GM18526 (cell line): ENCODE results near the gene AMOTL2.

ENCODE experiments used
- POLR2A ChIP-seq: IDR thresholded peaks from 3 replicates; pipeline ENCODE4 v1.6.1; 2011; ENCODE audit not compliant: insufficient read length; ENCODE audit errors: extremely low read depth

AMOTL2 gene

DNA sequence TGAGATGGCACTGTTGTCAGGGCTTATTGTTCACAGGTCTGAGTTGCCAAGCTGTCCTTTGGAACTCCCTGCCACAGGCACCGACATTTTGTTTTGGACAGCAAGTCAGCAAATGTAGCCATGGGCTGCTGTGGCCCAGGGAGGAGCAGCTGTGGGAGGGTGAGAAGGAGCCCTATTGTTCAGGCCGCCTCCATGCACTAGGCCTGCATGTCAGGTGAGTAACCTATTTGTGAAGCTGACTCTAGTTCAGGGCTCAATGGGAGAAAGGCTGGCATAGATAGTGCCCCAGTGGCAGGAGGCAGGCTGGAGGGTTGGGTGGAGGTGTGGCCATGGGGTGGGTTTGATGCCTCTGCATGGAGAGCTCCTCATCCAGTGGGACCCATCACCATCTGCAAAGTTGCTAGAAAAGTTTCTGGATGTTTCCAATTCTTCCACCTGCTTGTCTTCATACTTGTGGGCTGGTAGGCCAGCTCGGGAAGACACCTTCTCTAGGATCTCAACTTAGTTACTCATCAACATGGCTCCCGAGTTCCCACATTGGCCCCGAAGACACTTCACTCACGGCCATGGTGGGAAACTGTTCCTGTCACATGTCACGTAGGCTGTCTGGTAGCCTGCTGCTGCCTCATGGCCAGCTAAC, 19.5 kb downstream of the AMOTL2 start:
- no peak for TF ChIP-seq POLR2A

GRCh38 chr3:134353831-134354611, 20.2 kb downstream of the AMOTL2 start:
- TF ChIP-seq POLR2A, result no peak

GRCh38 chr3:134353171-134353825, 20.9 kb downstream of the AMOTL2 start:
- no peak for TF ChIP-seq POLR2A

DNA sequence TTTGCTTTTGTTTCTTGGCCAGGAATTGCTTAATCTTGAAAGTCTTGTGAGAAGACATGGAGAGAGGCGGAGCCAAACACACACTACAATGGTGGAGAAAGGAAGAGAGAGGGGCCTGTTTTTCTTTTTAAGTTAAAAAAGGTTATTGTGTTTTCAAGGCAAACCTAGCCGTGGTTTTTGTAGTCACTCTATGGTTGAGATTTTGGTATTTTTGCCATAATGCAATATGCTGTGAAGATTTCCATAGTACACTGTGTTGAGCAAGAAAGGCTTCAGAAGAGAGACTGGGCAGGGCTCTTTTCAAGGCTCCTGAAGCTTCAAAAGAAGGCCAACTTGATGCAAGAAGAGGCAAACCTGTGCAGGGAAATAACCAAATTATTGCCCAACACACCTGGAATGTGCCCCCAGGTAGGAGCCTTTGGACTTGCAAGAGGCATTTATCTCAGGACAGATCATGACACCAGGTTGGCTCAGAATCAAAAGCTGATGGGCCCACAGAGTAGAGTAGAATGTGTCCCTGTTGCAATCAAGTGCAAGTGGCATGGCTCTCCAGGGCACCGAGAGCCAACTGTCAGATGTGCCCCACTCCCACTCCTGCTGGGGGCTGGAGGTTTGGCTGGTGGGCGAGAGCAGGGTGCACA, 22.1 kb downstream of the AMOTL2 start:
- no peak for TF ChIP-seq POLR2A

GRCh38 chr3:134351427-134351826, 22.8 kb downstream of the AMOTL2 start:
- TF ChIP-seq POLR2A, result no peak

GRCh38 chr3:134350861-134351311, 23.4 kb downstream of the AMOTL2 start:
- no peak for TF ChIP-seq POLR2A

DNA sequence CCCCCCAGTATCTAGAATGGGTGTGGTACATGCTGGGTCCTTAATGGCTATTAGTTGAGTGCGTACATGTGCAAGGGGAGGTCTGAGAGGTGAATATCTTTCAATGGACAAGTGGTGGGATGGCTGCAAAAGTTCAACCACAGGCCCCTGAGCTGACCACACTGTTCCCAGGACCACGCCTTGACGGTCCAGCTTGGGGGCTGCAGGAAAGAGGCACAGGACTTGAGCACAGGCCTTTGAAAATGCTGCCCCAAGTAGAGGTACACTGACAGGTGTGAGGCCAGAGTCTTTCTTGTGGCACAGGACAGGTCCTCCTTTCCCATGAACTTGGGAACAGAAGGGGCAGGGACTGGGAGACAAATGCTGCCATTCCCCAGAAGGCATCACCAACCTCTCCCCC, 24.0 kb downstream of the AMOTL2 start:
- TF ChIP-seq POLR2A, result no peak

DNA sequence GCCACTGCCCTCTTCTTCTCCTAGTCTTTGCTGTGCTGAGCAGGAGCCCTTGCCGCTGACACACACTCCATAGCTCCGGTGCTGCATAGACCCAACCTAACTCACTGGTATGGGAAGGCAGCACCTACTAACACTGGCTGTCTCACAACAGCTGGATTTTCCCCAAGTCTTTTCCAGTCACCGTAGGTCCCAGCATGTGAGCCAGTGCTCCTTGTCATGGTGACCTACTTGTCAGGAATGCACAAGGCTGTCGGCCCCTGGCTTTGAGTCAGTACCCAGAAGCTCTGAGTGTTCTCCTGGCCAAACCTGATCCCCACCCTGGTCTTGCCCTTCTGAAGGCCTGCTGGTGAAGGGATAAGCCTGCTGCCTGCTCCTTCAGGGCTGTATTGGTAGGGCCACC, 25.7 kb downstream of the AMOTL2 start:
- no peak for TF ChIP-seq POLR2A

DNA sequence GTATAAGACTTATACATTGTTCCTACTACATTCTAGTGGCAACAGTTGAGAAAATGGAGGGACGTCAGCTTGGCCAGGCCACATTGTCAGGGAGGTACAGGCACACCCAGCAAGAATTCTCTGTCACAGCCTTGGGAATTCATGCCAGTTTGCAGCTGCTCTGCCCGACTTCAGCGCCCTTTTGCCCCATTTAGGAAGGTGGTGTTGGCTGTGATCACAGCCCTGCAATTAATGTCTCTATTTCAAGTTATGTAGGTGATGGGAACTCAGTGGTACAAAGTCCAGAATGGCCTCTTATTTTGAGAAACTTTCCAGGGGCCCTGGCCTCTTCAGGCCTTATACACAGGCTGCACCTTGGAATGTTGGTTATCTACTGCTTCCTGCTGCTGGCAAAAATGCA, 26.7 kb downstream of the AMOTL2 start:
- TF ChIP-seq POLR2A, result no peak

DNA sequence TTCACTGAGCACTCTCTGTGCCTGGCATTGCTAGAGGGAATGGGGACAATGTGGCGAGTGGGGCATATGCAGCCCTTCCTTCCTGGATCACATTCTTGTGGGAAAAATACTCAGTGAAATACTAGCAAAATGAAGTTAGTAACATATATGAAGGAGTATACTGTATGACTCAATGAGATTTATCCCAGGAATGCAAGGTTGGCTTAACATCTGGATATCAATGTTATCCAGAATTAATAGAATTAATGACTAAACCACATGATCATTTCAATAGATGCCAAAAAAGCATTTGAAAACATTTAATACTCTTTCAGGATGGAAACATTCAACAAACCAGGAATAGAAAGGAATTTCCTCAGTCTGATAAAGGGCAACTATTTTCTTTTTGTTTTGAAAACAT, 27.5 kb downstream of the AMOTL2 start:
- TF ChIP-seq POLR2A, result no peak

DNA sequence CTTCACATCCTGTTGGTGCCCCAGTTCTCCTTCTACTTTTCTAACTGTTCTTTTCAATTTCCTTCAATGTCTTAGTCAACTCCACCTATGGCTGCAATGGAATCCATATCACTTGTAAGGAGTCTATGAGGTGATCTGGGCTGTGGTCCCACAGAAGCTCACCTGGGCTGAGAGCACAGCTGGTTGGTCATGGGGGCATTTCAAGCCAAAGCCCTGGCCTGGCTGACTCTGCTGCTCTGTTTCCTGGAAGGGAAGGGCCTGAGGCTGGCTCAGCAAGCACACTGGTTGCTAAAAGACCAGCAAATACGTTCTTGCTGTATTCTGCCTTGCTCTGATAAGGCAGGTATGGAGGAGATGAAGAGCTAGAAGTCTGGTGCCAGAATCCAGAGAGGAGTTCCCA, 29.0 kb downstream of the AMOTL2 start:
- TF ChIP-seq POLR2A, result no peak

GRCh38 chr3:134344560-134344959, 29.7 kb downstream of the AMOTL2 start:
- no peak for TF ChIP-seq POLR2A

DNA sequence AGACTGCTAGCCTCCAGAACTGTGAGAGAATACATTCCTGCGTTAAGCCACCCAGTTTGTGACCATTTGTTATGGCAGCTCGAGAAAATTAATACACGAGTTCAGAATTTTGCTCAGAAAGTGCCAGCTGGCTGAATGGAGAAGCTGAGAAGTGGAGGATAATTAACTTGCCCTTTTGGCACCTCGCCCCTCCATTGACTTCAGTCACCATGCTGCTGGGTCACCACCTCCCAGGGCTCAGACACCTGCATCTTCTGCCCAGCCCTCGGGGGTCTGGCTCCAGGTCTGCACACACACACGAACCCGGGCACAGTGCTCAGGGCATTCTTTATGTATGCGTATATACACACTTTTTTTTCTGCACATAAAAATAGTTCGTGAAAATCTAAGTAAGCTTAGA, 32.0 kb downstream of the AMOTL2 start:
- no peak for TF ChIP-seq POLR2A

DNA sequence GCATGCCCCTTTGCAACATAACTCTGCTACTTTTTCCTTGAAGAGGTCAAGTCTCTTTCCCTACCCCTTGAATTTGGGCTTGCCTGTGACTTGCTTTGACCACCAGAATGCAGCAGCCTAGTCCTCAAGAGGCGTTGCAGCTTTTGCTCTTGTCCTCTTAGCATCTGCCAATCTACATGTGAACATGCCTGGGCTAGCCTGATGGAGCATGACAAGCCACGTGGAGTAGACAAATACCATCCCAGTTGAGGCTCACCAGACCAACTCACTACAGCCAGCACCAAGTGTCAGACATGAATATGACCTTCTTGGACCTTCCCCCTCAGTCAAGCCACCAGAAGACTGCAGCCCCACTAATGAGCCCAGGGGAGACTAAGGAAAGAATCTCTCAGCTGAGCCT, 32.9 kb downstream of the AMOTL2 start:
- no peak for TF ChIP-seq POLR2A

- TF ChIP-seq POLR2A, result no peak
These were observed 33.3 kb downstream of the AMOTL2 start for GRCh38 chr3:134340982-134341365.

- TF ChIP-seq POLR2A, result no peak
These were observed 33.8 kb downstream of the AMOTL2 start for GRCh38 chr3:134340362-134340981.

DNA sequence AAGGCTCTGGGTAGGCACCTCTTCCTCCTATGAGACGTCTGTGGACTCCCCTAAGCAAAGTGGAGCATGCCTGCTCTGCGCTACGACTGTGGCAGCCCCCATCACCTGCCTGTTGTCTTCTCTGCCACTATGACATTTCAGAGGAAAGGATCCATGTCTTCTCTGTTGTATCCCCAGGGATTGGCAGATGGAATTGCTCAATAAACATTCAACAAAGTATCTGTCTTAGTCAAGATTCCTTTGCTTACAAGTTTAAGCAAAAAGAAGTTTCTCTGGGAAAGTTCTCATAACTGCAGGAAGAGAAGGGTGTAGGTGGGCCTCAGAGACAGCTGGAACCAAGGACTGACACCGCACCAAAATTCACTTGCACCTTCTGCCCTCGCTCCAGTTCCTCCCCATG, 34.3 kb downstream of the AMOTL2 start:
- no peak for TF ChIP-seq POLR2A
